ENCODE measurements around the gene UTP4. TPM values are rescaled to one million over a fixed set of nuclear protein-coding genes. Genes with fewer than 3 reads are reported as not detected.

UTP4 gene
- total and polyA plus RNA-seq, 2 donors (not counting 3 experiments of a cell fraction or from before 2014, with no cell fraction given) = 56.1 to 59.5 TPM

DNA sequence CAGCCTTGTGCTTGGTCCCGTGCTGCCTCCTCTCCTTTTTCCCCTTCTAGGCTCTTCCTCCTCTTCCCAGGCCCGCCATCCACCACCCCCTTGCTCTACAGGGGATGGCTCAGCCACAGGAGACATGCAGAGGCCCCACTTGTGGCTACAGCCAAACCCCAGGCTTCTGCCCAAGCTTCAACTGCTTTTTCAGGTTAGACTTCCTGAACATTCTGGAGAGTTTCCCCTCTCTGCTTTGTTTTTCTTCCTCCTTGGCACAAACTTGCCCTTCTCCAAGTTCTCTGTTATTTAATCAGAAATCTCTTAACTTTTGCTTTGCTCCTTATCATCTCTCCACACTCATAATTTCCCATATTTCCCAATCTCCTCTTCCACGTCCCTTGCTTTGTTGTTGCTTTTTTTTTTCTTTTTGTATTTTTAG, 45.3 kb upstream of the UTP4 start:
- Histone ChIP-seq H3K4me3 (replicated peaks in 1 of 3; ENCODE audit: insufficient read depth in 1 of 3, low read depth in 1 of 3, low read length in 3 of 3) (no peak overlapping the region), H3K27me3 (ENCODE audit: control insufficient read depth in 2 of 2, insufficient read depth in 2 of 2, low read length in 2 of 2) (no peaks in the 10 kb centered on the region), H3K4me1 (ENCODE audit: control insufficient read depth, extremely low read depth, insufficient read depth, low read length) (peaks cover 5% of the 10 kb centered on the region), H3K4me2 (ENCODE audit: insufficient read depth, low read length) (no peak overlapping the region), H3K27ac (ENCODE audit: insufficient read depth, low read depth, low read length) (no peak overlapping the region), H2AFZ (ENCODE audit: low read depth, low read length) (peak overlapping the region; percentile 6), H3K9me3 (replicated peaks; ENCODE audit: control insufficient read depth, insufficient read depth, low read length) (no peaks in the 10 kb centered on the region), H3K36me3 (ENCODE audit: control insufficient read depth in 2 of 2, extremely low read depth in 1 of 2, insufficient read depth in 2 of 2, low read length in 2 of 2) (no peaks in the 10 kb centered on the region), H3K9ac (replicated peaks; ENCODE audit: extremely low read depth, insufficient read depth, low read length) (no peak overlapping the region), H4K20me1 (replicated peaks; ENCODE audit: control insufficient read depth, extremely low read depth, insufficient read depth, low read length) (no peaks in the 10 kb centered on the region), H3K9me1 (replicated peaks; ENCODE audit: control insufficient read depth, extremely low read depth, insufficient read depth, low read length) (no peaks in the 10 kb centered on the region), H3K79me2 (ENCODE audit: control insufficient read depth, insufficient read depth, low read length) (no peaks in the 10 kb centered on the region)
- no TSS peak for BruUV-seq (replicated peaks)
- ChIA-PET CTCF (no interaction called here), POLR2A (no interaction called here)
- DNase-seq (ENCODE audit: low read depth, low spot score) (peak; percentile 81), FAIRE-seq (peak; percentile 58)
- dilution Hi-C loops (cut with MboI; ENCODE audit: extremely low pct_ligation_motif_present, low sequenced_read_pairs) (no loop called here), intact Hi-C loops (cut with micrococcal nuclease) (no loop called here)
- TF ChIP-seq POLR2A (IDR thresholded peaks at IDR 0.05; ENCODE audit: low read depth, low read length) (no peak), FOS (IDR thresholded peaks at IDR 0.05; ENCODE audit: borderline replicate concordance, insufficient read depth, low read length) (no peak), JUN (IDR thresholded peaks at IDR 0.05; ENCODE audit: borderline replicate concordance, insufficient read depth, insufficient read length, low read depth) (no peak), GATA2 (IDR thresholded peaks at IDR 0.05; ENCODE audit: insufficient read depth, insufficient read length, low read depth, low read length) (no peak), POLR2AphosphoS5 (IDR thresholded peaks at IDR 0.05; ENCODE audit: insufficient read depth, low read depth, low read length) (no peak), EZH2 (IDR thresholded peaks at IDR 0.05; ENCODE audit: borderline replicate concordance, low read depth, low read length, severe bottlenecking) (no peak), MYC (IDR thresholded peaks at IDR 0.05; ENCODE audit: low read depth, low read length) (no peak)
- TF ChIP-seq, protein P1, sequence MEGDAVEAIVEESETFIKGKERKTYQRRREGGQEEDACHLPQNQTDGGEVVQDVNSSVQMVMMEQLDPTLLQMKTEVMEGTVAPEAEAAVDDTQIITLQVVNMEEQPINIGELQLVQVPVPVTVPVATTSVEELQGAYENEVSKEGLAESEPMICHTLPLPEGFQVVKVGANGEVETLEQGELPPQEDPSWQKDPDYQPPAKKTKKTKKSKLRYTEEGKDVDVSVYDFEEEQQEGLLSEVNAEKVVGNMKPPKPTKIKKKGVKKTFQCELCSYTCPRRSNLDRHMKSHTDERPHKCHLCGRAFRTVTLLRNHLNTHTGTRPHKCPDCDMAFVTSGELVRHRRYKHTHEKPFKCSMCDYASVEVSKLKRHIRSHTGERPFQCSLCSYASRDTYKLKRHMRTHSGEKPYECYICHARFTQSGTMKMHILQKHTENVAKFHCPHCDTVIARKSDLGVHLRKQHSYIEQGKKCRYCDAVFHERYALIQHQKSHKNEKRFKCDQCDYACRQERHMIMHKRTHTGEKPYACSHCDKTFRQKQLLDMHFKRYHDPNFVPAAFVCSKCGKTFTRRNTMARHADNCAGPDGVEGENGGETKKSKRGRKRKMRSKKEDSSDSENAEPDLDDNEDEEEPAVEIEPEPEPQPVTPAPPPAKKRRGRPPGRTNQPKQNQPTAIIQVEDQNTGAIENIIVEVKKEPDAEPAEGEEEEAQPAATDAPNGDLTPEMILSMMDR (IDR thresholded peaks at IDR 0.05; ENCODE audit: extremely low read depth in 1 of 2, insufficient read depth in 1 of 2, low read depth in 1 of 2, low read length in 2 of 2) = no peak
- TF ChIP-seq, protein P2, sequence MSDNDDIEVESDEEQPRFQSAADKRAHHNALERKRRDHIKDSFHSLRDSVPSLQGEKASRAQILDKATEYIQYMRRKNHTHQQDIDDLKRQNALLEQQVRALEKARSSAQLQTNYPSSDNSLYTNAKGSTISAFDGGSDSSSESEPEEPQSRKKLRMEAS (IDR thresholded peaks at IDR 0.05; ENCODE audit: insufficient read depth, insufficient read length) = no peak

All from endothelial cell of umbilical vein (primary cell).